Middle frontal gyrus (tissue), 1 donor: Measurements from ENCODE around the gene PARVG.

Experiments
- DNase-seq: peaks from one replicate; pipeline ENCODE4 v3.0.0-alpha.2; 2015; ENCODE audit warnings: low spot score; ENCODE audit errors: extremely low spot score

Gene PARVG

GRCh38 chr22:44195189-44195871 lies 14.6 kb downstream of the PARVG start:
- no peak for DNase-seq

- no peak for DNase-seq
Observed at GRCh38 chr22:44196241-44196640, 15.5 kb downstream of the PARVG start.

- DNase-seq, result no peak
Observed at GRCh38 chr22:44196731-44197131, 16.0 kb downstream of the PARVG start.

GRCh38 chr22:44197271-44197670 lies 16.5 kb downstream of the PARVG start:
- no peak for DNase-seq

GRCh38 chr22:44199164-44199563 lies 18.4 kb downstream of the PARVG start:
- no peak for DNase-seq

- DNase-seq, result no peak
Observed at GRCh38 chr22:44199866-44200265, 19.1 kb downstream of the PARVG start.

GRCh38 chr22:44200451-44200850 lies 19.7 kb downstream of the PARVG start:
- no peak for DNase-seq

GRCh38 chr22:44200855-44201550 lies 20.3 kb downstream of the PARVG start:
- DNase-seq, result no peak

- no peak for DNase-seq
Observed at GRCh38 chr22:44201665-44202064, 20.9 kb downstream of the PARVG start.

- no peak for DNase-seq
Observed at GRCh38 chr22:44202261-44202789, 21.6 kb downstream of the PARVG start.

- no peak for DNase-seq
Observed at GRCh38 chr22:44203203-44203602, 22.5 kb downstream of the PARVG start.

- DNase-seq, result no peak
Observed at GRCh38 chr22:44204739-44205515, 24.2 kb downstream of the PARVG start.

- no peak for DNase-seq
Observed at GRCh38 chr22:44205516-44206329, 25.0 kb downstream of the PARVG start.

GRCh38 chr22:44206330-44206645 lies 25.6 kb downstream of the PARVG start:
- DNase-seq, result no peak

- no peak for DNase-seq
Observed at GRCh38 chr22:44206696-44207095, 26.0 kb downstream of the PARVG start.

- DNase-seq, result no peak
Observed at GRCh38 chr22:44207173-44207980, 26.7 kb downstream of the PARVG start.

GRCh38 chr22:44207981-44208317 lies 27.2 kb downstream of the PARVG start:
- DNase-seq, result no peak

- no peak for DNase-seq
Observed at GRCh38 chr22:44209343-44209742, 28.6 kb downstream of the PARVG start.

- no peak for DNase-seq
Observed at GRCh38 chr22:44210722-44211121, 30.0 kb downstream of the PARVG start.

GRCh38 chr22:44211256-44211945 lies 30.7 kb downstream of the PARVG start:
- DNase-seq, result no peak
